IMR-90 (cell line): ENCODE data around the gene ENPP6. TPM values are rescaled to one million over a fixed set of nuclear protein-coding genes. Genes with fewer than 3 reads are reported as not detected.
A peak's percentile ranks its signal among the peaks of the same experiment; 100 is the strongest.

Experiments used
- ATAC-seq: fragments of 200-7000 bp; cut with Tn5 transposase; 2 replicates; pipeline ENCODE4 v1.9.1; 2020; ENCODE audit warnings: low read depth, mild to moderate bottlenecking, moderate library complexity
- BruUV-seq: library from RNA; stranded (reverse); fragments of 400-500 nt; replicated peaks from 2 replicates; lab custom pipeline; 2021; lab: Mats Ljungman, UMichigan
- CTCF ChIA-PET: fragments of 300-600 bp; formaldehyde crosslinking; extraction: SDS; loops from one replicate; lab custom pipeline; 2021; ENCODE audit warnings: antibody characterized with exemption; lab: Yijun Ruan, JAX
- POLR2A ChIA-PET: fragments of 300-600 bp; sonication (Branson Sonifier 250); formaldehyde crosslinking; loops from one replicate; lab custom pipeline; 2022; ENCODE audit warnings: antibody characterized with exemption; ENCODE audit not compliant: unreplicated experiment; lab: Charles Lee
- DNase-seq: peaks from one replicate; pipeline ENCODE4 v3.0.0; 2013
- H2AFZ ChIP-seq: replicated peaks from 2 replicates; pipeline ENCODE3; 2013; ENCODE audit warnings: low read length, mild to moderate bottlenecking; ENCODE audit not compliant: poor library complexity
- H2AK5ac ChIP-seq: 2 replicates; pipeline ENCODE4 v1.6.1; 2013; ENCODE audit warnings: low read depth, low read length, inconsistent platforms
- H2AK9ac ChIP-seq: replicated peaks from 2 replicates; pipeline ENCODE3; 2013; ENCODE audit warnings: mild to moderate bottlenecking, low read depth, low read length, moderate library complexity; ENCODE audit not compliant: poor library complexity
- H2BK120ac ChIP-seq: 2 replicates; pipeline ENCODE4 v1.6.1; 2013; ENCODE audit warnings: low read depth, low read length, inconsistent platforms
- H2BK15ac ChIP-seq: 3 replicates; pipeline ENCODE4 v1.6.1; 2013; ENCODE audit warnings: low read depth, low read length, inconsistent platforms
- H2BK20ac ChIP-seq: 2 replicates; pipeline ENCODE4 v1.6.1; 2013; ENCODE audit warnings: low read depth, mild to moderate bottlenecking, inconsistent platforms, low read length, moderate library complexity
- H2BK5ac ChIP-seq: 2 replicates; pipeline ENCODE4 v1.6.1; 2013; ENCODE audit warnings: mild to moderate bottlenecking, low read depth, low read length, inconsistent platforms; ENCODE audit not compliant: poor library complexity, severe bottlenecking
- H3K14ac ChIP-seq: replicated peaks from 2 replicates; pipeline ENCODE4 v1.6.1; 2013; ENCODE audit warnings: low read depth, low read length, inconsistent platforms
- H3K18ac ChIP-seq: 2 replicates; pipeline ENCODE4 v1.6.1; 2013; ENCODE audit warnings: low read depth, low read length, control low read depth
- H3K23ac ChIP-seq: 2 replicates; pipeline ENCODE4 v1.6.1; 2013; ENCODE audit warnings: low read depth, low read length, inconsistent platforms
- H3K27ac ChIP-seq: 2 replicates; pipeline ENCODE4 v1.5.1; 2013; ENCODE audit warnings: mild to moderate bottlenecking, control low read depth, low read length; ENCODE audit not compliant: insufficient read depth
- H3K27me3 ChIP-seq: 2 replicates; pipeline ENCODE4 v1.6.1; 2013; ENCODE audit warnings: low read length; ENCODE audit not compliant: control insufficient read depth, insufficient read depth
- H3K36me3 ChIP-seq: 2 replicates; pipeline ENCODE4 v1.6.1; 2013; ENCODE audit warnings: low read length, mixed read lengths; ENCODE audit not compliant: control insufficient read depth, insufficient read depth
- H3K4ac ChIP-seq: 2 replicates; pipeline ENCODE4 v1.6.1; 2013; ENCODE audit warnings: low read depth, low read length, inconsistent platforms
- H3K4me1 ChIP-seq: 2 replicates; pipeline ENCODE4 v1.6.1; 2013; ENCODE audit warnings: low read length, mixed read lengths; ENCODE audit not compliant: control insufficient read depth, insufficient read depth
- H3K4me2 ChIP-seq: 2 replicates; pipeline ENCODE4 v1.6.1; 2013; ENCODE audit warnings: low read depth, mild to moderate bottlenecking, control low read depth, low read length, moderate library complexity
- H3K4me3 ChIP-seq: 2 replicates; pipeline ENCODE4 v1.5.1; 2013; ENCODE audit warnings: low read depth, mild to moderate bottlenecking, control low read depth, low read length, moderate library complexity; ENCODE audit not compliant: insufficient read depth
- H3K56ac ChIP-seq: 2 replicates; pipeline ENCODE4 v1.6.1; 2013; ENCODE audit warnings: low read length, inconsistent platforms; ENCODE audit not compliant: insufficient read depth; ENCODE audit errors: extremely low read depth
- H3K79me1 ChIP-seq, 2 experiments: 2 replicates each; pipeline ENCODE4 v1.6.1; 2013; ENCODE audit warnings: low read length in 2 of 2, inconsistent platforms in 1 of 2, low read depth in 1 of 2
- H3K9ac ChIP-seq: 2 replicates; pipeline ENCODE4 v1.6.1; 2013; ENCODE audit warnings: low read depth, low read length, control low read depth
- H3K9me1 ChIP-seq: 2 replicates; pipeline ENCODE4 v1.6.1; 2013; ENCODE audit warnings: low read length, inconsistent platforms; ENCODE audit not compliant: insufficient read depth
- H3K9me3 ChIP-seq: 2 replicates; pipeline ENCODE4 v1.6.1; 2013; ENCODE audit warnings: low read length; ENCODE audit not compliant: control insufficient read depth, insufficient read depth
- H4K20me1 ChIP-seq: 2 replicates; pipeline ENCODE4 v1.6.1; 2013; ENCODE audit warnings: low read length, inconsistent platforms; ENCODE audit not compliant: insufficient read depth
- H4K5ac ChIP-seq: 2 replicates; pipeline ENCODE4 v1.6.1; 2013; ENCODE audit warnings: mild to moderate bottlenecking, low read depth, low read length, control low read depth
- H4K8ac ChIP-seq, 2 experiments: 2 replicates each; pipeline ENCODE4 v1.6.1; 2013; ENCODE audit warnings: low read depth in 2 of 2, low read length in 2 of 2, control low read depth in 1 of 2, inconsistent platforms in 1 of 2
- H4K91ac ChIP-seq: 2 replicates; pipeline ENCODE4 v1.6.1; 2013; ENCODE audit warnings: low read depth, low read length, inconsistent platforms; ENCODE audit not compliant: insufficient read depth
- MAFK ChIP-seq: IDR thresholded peaks from 2 replicates; pipeline ENCODE4 v1.6.1; 2012; ENCODE audit warnings: low read depth, low read length, improper control_type of control experiment
- SMC3 ChIP-seq: fragments of 150-350 bp; IDR thresholded peaks from 2 replicates; pipeline ENCODE4 v1.6.1; 2016; ENCODE audit warnings: low read depth, mild to moderate bottlenecking, antibody characterized with exemption, low read length, moderate library complexity
- WGBS, 2 experiments: methylation state at CpG; one replicate each; pipeline versions ENCODE4 v1.1.5 to v1.1.7; 2013; ENCODE audit warnings: missing lambda C conversion rate in 2 of 2; ENCODE audit not compliant: insufficient read length in 1 of 2; ENCODE audit errors: extremely low coverage in 2 of 2; 5-methylcytosine and 5-hydroxymethylcytosine counted together
- dilution Hi-C: fragments of 300-500 bp; cut with HindIII; formaldehyde crosslinking; loops from one replicate; pipeline ENCODE4 v1.14.3; 2018; ENCODE audit warnings: low sequenced_read_pairs; ENCODE audit not compliant: unreplicated experiment
- in situ Hi-C: fragments of 300-500 bp; cut with MboI; formaldehyde crosslinking; loops from 3 replicates; pipeline ENCODE4 v1.14.3; 2019; ENCODE audit warnings: low sequenced_read_pairs, inconsistent platforms, mixed read lengths
- intact Hi-C: fragments of 100-400 bp; cut with micrococcal nuclease; formaldehyde crosslinking; loops from 2 replicates; pipeline ENCODE4 v1.10.0; 2022
- polyA plus RNA-seq, 3 experiments: library from polyadenylated mRNA; depleted of rRNA; stranded (reverse); fragments of >200 nt; gene quantifications; 2 replicates each; pipeline ENCODE4 v1.2.3, GENCODE V29; 2012; ENCODE audit warnings: low replicate concordance in 1 of 3
- total RNA-seq: library from RNA; depleted of rRNA; stranded (reverse); fragments of >200 nt; gene quantifications from 2 replicates; pipeline ENCODE4 v1.2.3, GENCODE V29; 2012

Gene ENPP6
- total and polyA plus RNA-seq, 2 of the 4 experiments (the other 2 are of a cell fraction) = not detected

- Histone ChIP-seq H2BK120ac (no peak overlapping the region), H3K27me3 (no peaks in the 10 kb centered on the region), H2BK15ac (no peak overlapping the region), H3K9ac (no peak overlapping the region), H2AFZ (no peak overlapping the region), H3K9me3 (no peaks in the 10 kb centered on the region), H4K91ac (no peak overlapping the region), H3K4me3 (no peak overlapping the region), H3K36me3 (no peaks in the 10 kb centered on the region), H3K18ac (no peak overlapping the region), H3K79me1 (no peaks in the 10 kb centered on the region), H3K23ac (no peak overlapping the region), H4K5ac (no peak overlapping the region), H3K14ac (no peak overlapping the region), H2AK5ac (no peak overlapping the region), H4K8ac (no peak overlapping the region), H3K4me2 (no peak overlapping the region), H3K56ac (no peak overlapping the region), H2BK5ac (no peak overlapping the region), H3K27ac (no peak overlapping the region), H2AK9ac (no peak overlapping the region), H2BK20ac (no peak overlapping the region), H3K9me1 (no peaks in the 10 kb centered on the region), H3K4me1 (no peaks in the 10 kb centered on the region), H3K4ac (no peak overlapping the region), H4K20me1 (no peaks in the 10 kb centered on the region)
- CTCF ChIA-PET = no interaction called here
- DNase-seq = no peak
- no peak for ATAC-seq
- BruUV-seq = no TSS peak
- 57% methylated on average over 9 of the region's 14 CpGs; no CpG with 5 or more reads in 1 of the 2 experiments for WGBS, 2 experiments
- in situ Hi-C loops (no loop called here), intact Hi-C loops (no loop called here), dilution Hi-C loops (no loop called here)
- TF ChIP-seq SMC3 = no peak
- TF ChIP-seq MAFK = peak; percentile 55
- POLR2A ChIA-PET = interaction anchor here (0.6 kb wide), 1 partner anchor 421 kb away, joined by 3 read pairs; no protein-coding TSS in a partner anchor
Measured at GRCh38 chr4:184056877-184057276, 160.8 kb downstream of the ENPP6 start.
